Neuron (in vitro differentiated cells): ENCODE results near the gene RAB11FIP3.
"Not testable (repeated sequence)": the region's sequence is repeated elsewhere in the genome, so short reads cannot be mapped to it uniquely, and the experiment has no call there.

ENCODE experiments used
- H2AFZ ChIP-seq: one replicate; pipeline ENCODE4 v1.6.1; 2013; ENCODE audit warnings: low read depth, mild to moderate bottlenecking, inconsistent platforms, low read length, moderate library complexity
- H3K27me3 ChIP-seq: one replicate; pipeline ENCODE4 v1.6.1; 2013; ENCODE audit warnings: low read length; ENCODE audit not compliant: insufficient read depth
- H3K36me3 ChIP-seq: one replicate; pipeline ENCODE4 v1.6.1; 2013; ENCODE audit warnings: low read length; ENCODE audit not compliant: insufficient read depth
- H3K4me1 ChIP-seq: one replicate; pipeline ENCODE4 v1.6.1; 2013; ENCODE audit warnings: low read length; ENCODE audit not compliant: insufficient read depth
- H3K4me3 ChIP-seq: 2 replicates; pipeline ENCODE4 v1.5.1; 2013; ENCODE audit warnings: mild to moderate bottlenecking, low read length, moderate library complexity
- H3K9me3 ChIP-seq: one replicate; pipeline ENCODE4 v1.6.1; 2013; ENCODE audit warnings: low read length

Gene RAB11FIP3

GRCh38 chr16:425082-425718 is at the start of gene RAB11FIP3:
Gene RAB11FIP3, plus strand, starts transcription at chr16:425649. Its CDS starts 358 bp downstream, at chr16:426007.
- peaks cover 20% of the 10 kb centered on the region for H3K36me3 ChIP-seq
- peak within 1 kb of the TSS; percentile 83 for H2AFZ ChIP-seq
- H3K4me3 ChIP-seq, result peak within 1 kb of the TSS; percentile 61
- no peaks in the 10 kb centered on the region for H3K27me3 ChIP-seq
- H3K4me1 ChIP-seq, result peaks cover 21% of the 10 kb centered on the region
- no peaks in the 10 kb centered on the region for H3K9me3 ChIP-seq

- H3K4me3 ChIP-seq, result no peak overlapping the region
- peaks cover 19% of the 10 kb centered on the region for H3K4me1 ChIP-seq
- peaks cover 44% of the 10 kb centered on the region for H3K36me3 ChIP-seq
- no peaks in the 10 kb centered on the region for H3K27me3 ChIP-seq
- no peak overlapping the region for H2AFZ ChIP-seq
- no peaks in the 10 kb centered on the region for H3K9me3 ChIP-seq
Observed at GRCh38 chr16:375927-376816, 49.3 kb upstream of the RAB11FIP3 start.

- Histone ChIP-seq H2AFZ (no peak overlapping the region), H3K36me3 (peaks cover 44% of the 10 kb centered on the region), H3K4me3 (no peak overlapping the region), H3K9me3 (no peaks in the 10 kb centered on the region), H3K4me1 (peaks cover 19% of the 10 kb centered on the region), H3K27me3 (no peaks in the 10 kb centered on the region)
Observed at GRCh38 chr16:376817-377418, 48.5 kb upstream of the RAB11FIP3 start.

- Histone ChIP-seq H3K36me3 (peaks cover 44% of the 10 kb centered on the region), H3K4me1 (peaks cover 23% of the 10 kb centered on the region), H3K27me3 (no peaks in the 10 kb centered on the region), H2AFZ (no peak overlapping the region), H3K9me3 (no peaks in the 10 kb centered on the region), H3K4me3 (no peak overlapping the region)
Observed at GRCh38 chr16:377419-377951, 48.0 kb upstream of the RAB11FIP3 start.

- H3K9me3 ChIP-seq, H2AFZ ChIP-seq, H3K4me3 ChIP-seq, H3K27me3 ChIP-seq: not testable (repeated sequence)
- peaks cover 43% of the 10 kb centered on the region for H3K36me3 ChIP-seq
- peaks cover 31% of the 10 kb centered on the region for H3K4me1 ChIP-seq
Observed at GRCh38 chr16:378113-378820, 47.2 kb upstream of the RAB11FIP3 start.

- peaks cover 36% of the 10 kb centered on the region for H3K4me1 ChIP-seq
- H3K36me3 ChIP-seq, result peaks cover 37% of the 10 kb centered on the region
- no peak overlapping the region for H2AFZ ChIP-seq
- no peaks in the 10 kb centered on the region for H3K9me3 ChIP-seq
- no peaks in the 10 kb centered on the region for H3K27me3 ChIP-seq
- no peak overlapping the region for H3K4me3 ChIP-seq
Observed at GRCh38 chr16:378821-379182, 46.6 kb upstream of the RAB11FIP3 start.

- Histone ChIP-seq H3K36me3 (peaks cover 32% of the 10 kb centered on the region), H3K27me3 (no peaks in the 10 kb centered on the region), H3K9me3 (no peaks in the 10 kb centered on the region), H3K4me3 (no peak overlapping the region), H2AFZ (no peak overlapping the region), H3K4me1 (peaks cover 42% of the 10 kb centered on the region)
Observed at GRCh38 chr16:379183-379960, 46.1 kb upstream of the RAB11FIP3 start.

GRCh38 chr16:379961-380761 is 45.3 kb upstream of the RAB11FIP3 start:
- peaks cover 42% of the 10 kb centered on the region for H3K4me1 ChIP-seq
- H3K27me3 ChIP-seq, result no peaks in the 10 kb centered on the region
- peak overlapping the region; percentile 93 for H3K4me3 ChIP-seq
- peaks cover 25% of the 10 kb centered on the region for H3K36me3 ChIP-seq
- no peak overlapping the region for H2AFZ ChIP-seq
- H3K9me3 ChIP-seq, result no peaks in the 10 kb centered on the region

- Histone ChIP-seq H3K4me3 (peak overlapping the region; percentile 93), H3K9me3 (no peaks in the 10 kb centered on the region), H3K4me1 (peaks cover 42% of the 10 kb centered on the region), H2AFZ (no peak overlapping the region), H3K27me3 (no peaks in the 10 kb centered on the region), H3K36me3 (peaks cover 22% of the 10 kb centered on the region)
Observed at GRCh38 chr16:380762-381011, 44.8 kb upstream of the RAB11FIP3 start.

- Histone ChIP-seq H3K9me3 (no peaks in the 10 kb centered on the region), H2AFZ (no peak overlapping the region), H3K36me3 (peaks cover 16% of the 10 kb centered on the region), H3K27me3 (no peaks in the 10 kb centered on the region), H3K4me3 (peak overlapping the region; percentile 93), H3K4me1 (peaks cover 43% of the 10 kb centered on the region)
Observed at GRCh38 chr16:381012-381788, 44.2 kb upstream of the RAB11FIP3 start.
